AG04449 (cell line): ENCODE measurements around the gene KBTBD13.

ENCODE experiments used
- CTCF ChIA-PET: fragments of 350-600 bp; formaldehyde crosslinking; extraction: SDS; loops from one replicate; lab custom pipeline; 2021; ENCODE audit warnings: antibody characterized with exemption; lab: Yijun Ruan, JAX
- POLR2A ChIA-PET: fragments of 400-600, 350-600 bp; formaldehyde crosslinking; extraction: SDS; loops from one replicate; lab custom pipeline; 2020; ENCODE audit warnings: antibody characterized with exemption, inconsistent platforms; lab: Yijun Ruan, JAX
- DNase-seq: peaks from one replicate; pipeline ENCODE4 v3.0.0-alpha.2; 2010; ENCODE audit warnings: low read depth, low spot score
- H3K4me3 ChIP-seq: 2 replicates; pipeline ENCODE4 v1.5.1; 2011; ENCODE audit warnings: low read depth, mild to moderate bottlenecking, control low read depth, low read length
- TF ChIP-seq, protein P1 (sequence below): IDR thresholded peaks from one replicate; pipeline ENCODE4 v1.5.1; 2011; ENCODE audit warnings: mild to moderate bottlenecking, moderate library complexity, low read length, control low read depth, inconsistent platforms; ENCODE audit not compliant: insufficient read depth; ENCODE audit errors: missing control alignments

The KBTBD13 gene

DNA sequence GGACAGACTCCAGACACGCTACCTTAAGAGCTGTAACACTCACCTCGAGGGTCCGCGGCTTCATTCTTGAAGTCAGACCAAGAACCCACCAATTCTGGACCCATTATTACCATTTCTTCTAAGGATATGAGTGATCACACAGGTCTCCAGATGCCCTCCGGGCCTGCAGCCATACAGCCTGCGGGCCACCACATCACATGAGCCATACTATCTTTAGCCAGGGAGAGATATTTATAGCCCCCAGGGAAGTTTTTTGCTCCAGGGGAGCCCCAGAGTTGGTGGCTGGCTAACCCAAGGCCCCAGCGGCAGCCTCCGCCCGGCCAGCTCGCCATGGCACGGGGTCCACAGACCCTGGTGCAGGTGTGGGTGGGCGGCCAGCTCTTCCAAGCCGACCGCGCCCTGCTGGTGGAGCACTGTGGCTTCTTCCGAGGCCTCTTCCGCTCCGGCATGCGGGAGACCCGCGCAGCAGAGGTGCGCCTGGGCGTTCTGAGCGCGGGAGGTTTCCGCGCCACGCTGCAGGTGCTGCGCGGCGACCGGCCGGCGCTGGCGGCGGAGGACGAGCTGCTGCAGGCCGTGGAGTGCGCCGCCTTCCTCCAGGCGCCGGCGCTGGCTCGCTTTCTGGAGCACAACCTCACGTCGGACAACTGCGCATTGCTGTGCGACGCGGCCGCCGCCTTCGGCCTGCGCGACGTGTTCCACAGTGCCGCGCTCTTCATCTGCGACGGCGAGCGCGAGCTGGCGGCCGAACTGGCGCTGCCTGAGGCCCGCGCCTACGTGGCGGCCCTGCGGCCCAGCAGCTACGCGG lies at the start of gene KBTBD13:
KBTBD13 (plus strand) TSS at position 261 of the 805 bp plus-strand sequence; CDS start at position 331, 70 bp downstream.
- TF ChIP-seq, protein P1, sequence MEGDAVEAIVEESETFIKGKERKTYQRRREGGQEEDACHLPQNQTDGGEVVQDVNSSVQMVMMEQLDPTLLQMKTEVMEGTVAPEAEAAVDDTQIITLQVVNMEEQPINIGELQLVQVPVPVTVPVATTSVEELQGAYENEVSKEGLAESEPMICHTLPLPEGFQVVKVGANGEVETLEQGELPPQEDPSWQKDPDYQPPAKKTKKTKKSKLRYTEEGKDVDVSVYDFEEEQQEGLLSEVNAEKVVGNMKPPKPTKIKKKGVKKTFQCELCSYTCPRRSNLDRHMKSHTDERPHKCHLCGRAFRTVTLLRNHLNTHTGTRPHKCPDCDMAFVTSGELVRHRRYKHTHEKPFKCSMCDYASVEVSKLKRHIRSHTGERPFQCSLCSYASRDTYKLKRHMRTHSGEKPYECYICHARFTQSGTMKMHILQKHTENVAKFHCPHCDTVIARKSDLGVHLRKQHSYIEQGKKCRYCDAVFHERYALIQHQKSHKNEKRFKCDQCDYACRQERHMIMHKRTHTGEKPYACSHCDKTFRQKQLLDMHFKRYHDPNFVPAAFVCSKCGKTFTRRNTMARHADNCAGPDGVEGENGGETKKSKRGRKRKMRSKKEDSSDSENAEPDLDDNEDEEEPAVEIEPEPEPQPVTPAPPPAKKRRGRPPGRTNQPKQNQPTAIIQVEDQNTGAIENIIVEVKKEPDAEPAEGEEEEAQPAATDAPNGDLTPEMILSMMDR, result no peak
- no peak for DNase-seq
- CTCF ChIA-PET, result interaction anchor here (0.9 to 14.3 kb wide), 11 partner anchors 9 to 345 kb away, joined by 3 to 338 read pairs (median 35); partner anchors contain the start of gene RASL12
- no peak within 1 kb of the TSS for H3K4me3 ChIP-seq
- POLR2A ChIA-PET, result no interaction called here

DNA sequence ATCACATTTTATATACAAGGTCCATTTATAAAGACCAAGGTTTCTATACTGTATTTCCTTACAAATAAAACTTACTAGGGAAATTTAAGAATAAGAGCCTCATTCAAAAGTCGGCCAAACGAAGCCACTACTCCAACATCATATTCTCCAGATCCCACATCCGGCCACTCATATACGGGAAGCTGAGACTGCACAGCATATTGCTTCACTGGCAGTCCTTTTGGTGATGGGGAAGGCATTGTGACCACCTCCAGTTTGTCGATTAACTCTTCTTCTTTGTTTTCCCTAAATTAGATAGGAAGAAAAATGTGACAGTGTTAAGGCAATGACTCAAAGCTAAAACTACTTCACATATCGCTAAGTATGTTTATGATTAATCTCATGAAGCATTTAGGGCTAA lies 49.8 kb upstream of the KBTBD13 start:
- H3K4me3 ChIP-seq, result no peak overlapping the region
- TF ChIP-seq, protein P1, result no peak
- POLR2A ChIA-PET, result no interaction called here
- CTCF ChIA-PET, result no interaction called here
- no peak for DNase-seq

DNA sequence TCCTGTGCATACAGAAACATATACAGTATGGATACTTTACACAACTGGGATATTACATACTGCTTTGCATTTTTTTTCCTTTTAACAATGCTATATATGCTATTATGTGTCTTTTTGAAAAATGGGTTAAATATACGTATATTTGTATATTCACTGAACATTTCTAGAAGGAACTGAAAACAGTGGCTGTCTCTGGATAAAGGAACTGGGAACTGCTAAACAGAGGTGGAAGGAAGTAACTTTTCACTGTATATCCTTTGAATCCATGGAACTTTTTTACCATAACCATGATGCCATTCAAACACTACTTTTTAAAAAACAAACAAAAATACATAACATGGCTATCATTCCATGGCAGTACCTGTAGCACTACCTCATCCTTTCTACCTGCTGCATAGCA lies 49.0 kb upstream of the KBTBD13 start:
- CTCF ChIA-PET, result no interaction called here
- POLR2A ChIA-PET, result interaction anchor here (0.6 kb wide), 1 partner anchor 316 kb away, joined by 4 read pairs; no protein-coding TSS in a partner anchor
- no peak for DNase-seq
- H3K4me3 ChIP-seq, result no peak overlapping the region
- TF ChIP-seq, protein P1, result no peak

DNA sequence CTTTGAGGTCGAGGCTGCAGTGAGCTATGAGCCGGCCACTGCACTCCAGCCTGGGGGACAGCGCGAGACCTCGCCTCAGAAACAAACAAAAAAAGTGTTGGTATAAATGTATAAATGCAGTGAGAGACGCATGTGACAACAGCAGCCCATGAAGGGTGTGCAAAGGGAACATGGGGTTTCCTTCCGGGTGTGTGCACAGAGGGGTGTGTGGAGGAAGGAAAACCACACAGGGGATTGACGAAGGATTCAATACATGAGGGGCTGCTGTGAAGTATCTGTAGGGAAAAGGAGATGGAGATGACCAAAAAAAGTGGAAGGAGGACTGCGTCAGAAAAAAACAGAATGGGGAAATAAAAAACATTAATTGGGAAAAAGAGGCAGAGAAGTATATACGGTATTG lies 48.2 kb upstream of the KBTBD13 start:
- peak overlapping the region; percentile 83 for H3K4me3 ChIP-seq
- ChIA-PET CTCF (no interaction called here), POLR2A (interaction anchor here (0.6 kb wide), 1 partner anchor 317 kb away, joined by 4 read pairs; no protein-coding TSS in a partner anchor)
- TF ChIP-seq, protein P1, result no peak
- DNase-seq, result no peak

DNA sequence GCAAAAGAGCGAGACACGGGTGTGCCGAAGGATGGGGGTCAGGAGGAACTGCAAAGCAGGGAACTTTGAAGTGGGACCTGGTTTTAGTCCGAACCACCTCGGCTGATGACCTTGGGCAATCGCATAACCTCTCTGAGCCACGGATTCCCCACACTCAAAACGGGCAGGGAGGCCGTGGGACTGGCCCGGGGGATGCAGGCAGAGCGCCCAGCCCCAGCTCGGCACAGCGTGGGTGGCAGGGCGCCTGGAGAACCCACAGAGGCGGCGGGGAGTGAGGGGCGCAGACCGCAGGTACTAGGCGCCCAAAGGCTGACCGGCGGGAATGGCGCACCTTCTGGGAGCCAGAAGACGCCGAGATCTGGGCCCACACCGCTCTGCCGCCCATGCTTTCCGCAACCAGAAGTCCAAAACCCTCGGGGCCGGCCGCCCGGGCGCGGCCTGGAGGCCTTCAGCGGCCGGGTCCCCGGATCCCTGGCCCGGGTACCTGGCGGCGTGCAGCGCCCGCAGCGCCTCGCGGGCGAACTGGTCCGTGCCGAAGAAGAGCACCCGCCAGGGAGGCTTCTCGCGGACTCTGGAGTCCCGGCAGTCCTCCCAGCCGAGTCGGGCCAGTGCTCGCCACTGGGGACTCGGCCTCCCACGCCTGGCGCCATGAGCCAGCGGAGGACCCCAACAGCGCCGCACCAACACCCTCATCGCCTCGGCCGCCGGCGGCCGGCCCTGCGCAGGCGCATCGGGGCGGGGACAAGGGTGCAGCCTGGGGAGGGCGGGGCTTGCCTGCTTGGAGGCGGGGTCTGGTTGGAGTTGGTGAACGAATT lies 47.4 kb upstream of the KBTBD13 start, which contains the start of gene MTFMT:
MTFMT (minus strand) TSS at position 719 of the 815 bp plus-strand sequence; CDS start at position 693, 26 bp downstream.
- ChIA-PET POLR2A (no interaction called here), CTCF (no interaction called here)
- DNase-seq, result no peak
- TF ChIP-seq, protein P1, result peak; percentile 16
- peak within 1 kb of the TSS; percentile 83 for H3K4me3 ChIP-seq
